ENCODE measurements around the gene APBB2. TPM values are rescaled to one million over a fixed set of nuclear protein-coding genes. Genes with fewer than 3 reads are reported as not detected.

Gene APBB2
- total and polyA plus RNA-seq, 9 donors, result 27.3 to 50.6 (median 36.8) TPM

- Histone ChIP-seq H3K4me3 (ENCODE audit: low read length) (no peak overlapping the region), H3K27me3 (ENCODE audit: control insufficient read depth, insufficient read depth, low read length) (no peaks in the 10 kb centered on the region), H3K27ac (ENCODE audit: low read length) (no peak overlapping the region), H3K9me3 (replicated peaks; ENCODE audit: control insufficient read depth, low read depth, low read length) (no peaks in the 10 kb centered on the region), H3K36me3 (ENCODE audit: control insufficient read depth, insufficient read depth, low read length) (peaks cover 28% of the 10 kb centered on the region), H3K4me1 (ENCODE audit: control insufficient read depth, insufficient read depth, low read length) (no peaks in the 10 kb centered on the region)
- peak; percentile 22 for DNase-seq
- WGBS (ENCODE audit: insufficient coverage), result no CpG with 5 or more reads among the region's 6 CpGs
Observed at GRCh38 chr4:40878548-40879055, 335.7 kb downstream of the APBB2 start.

- Histone ChIP-seq H3K27ac (ENCODE audit: low read length) (no peak overlapping the region), H3K4me3 (ENCODE audit: low read length) (no peak overlapping the region), H3K27me3 (ENCODE audit: control insufficient read depth, insufficient read depth, low read length) (no peaks in the 10 kb centered on the region), H3K9me3 (replicated peaks; ENCODE audit: control insufficient read depth, low read depth, low read length) (no peaks in the 10 kb centered on the region), H3K4me1 (ENCODE audit: control insufficient read depth, insufficient read depth, low read length) (no peaks in the 10 kb centered on the region), H3K36me3 (ENCODE audit: control insufficient read depth, insufficient read depth, low read length) (peaks cover 22% of the 10 kb centered on the region)
- 90% methylated on average over 2 of the region's 6 CpGs for WGBS (ENCODE audit: insufficient coverage)
- DNase-seq, result no peak
Observed at GRCh38 chr4:40877081-40877480, 337.3 kb downstream of the APBB2 start.

- H3K4me3 ChIP-seq (ENCODE audit: low read length), result no peak overlapping the region
Observed at GRCh38 chr4:40875507-40876150, 338.7 kb downstream of the APBB2 start.

GRCh38 chr4:40874901-40875300 lies 339.4 kb downstream of the APBB2 start:
- H3K9me3 ChIP-seq (replicated peaks; ENCODE audit: control insufficient read depth, low read depth, low read length), result no peaks in the 10 kb centered on the region
- H3K27ac ChIP-seq (ENCODE audit: low read length), result no peak overlapping the region
- H3K27me3 ChIP-seq (ENCODE audit: control insufficient read depth, insufficient read depth, low read length), result no peaks in the 10 kb centered on the region
- 63% methylated on average over 2 of the region's 3 CpGs for WGBS (ENCODE audit: insufficient coverage)
- peaks cover 11% of the 10 kb centered on the region for H3K36me3 ChIP-seq (ENCODE audit: control insufficient read depth, insufficient read depth, low read length)
- no peak overlapping the region for H3K4me3 ChIP-seq (ENCODE audit: low read length)
- no peak for DNase-seq
- no peaks in the 10 kb centered on the region for H3K4me1 ChIP-seq (ENCODE audit: control insufficient read depth, insufficient read depth, low read length)

More at GRCh38 chr4:40875507-40876150, 338.7 kb downstream of the APBB2 start:
- DNase-seq, result no peak
- no CpG with 5 or more reads among the region's 1 CpG for WGBS (ENCODE audit: insufficient coverage)
- Histone ChIP-seq H3K9me3 (replicated peaks; ENCODE audit: control insufficient read depth, low read depth, low read length) (no peaks in the 10 kb centered on the region), H3K27ac (ENCODE audit: low read length) (no peak overlapping the region), H3K4me1 (ENCODE audit: control insufficient read depth, insufficient read depth, low read length) (no peaks in the 10 kb centered on the region), H3K36me3 (ENCODE audit: control insufficient read depth, insufficient read depth, low read length) (peaks cover 16% of the 10 kb centered on the region), H3K27me3 (ENCODE audit: control insufficient read depth, insufficient read depth, low read length) (no peaks in the 10 kb centered on the region)

- no CpG with 5 or more reads among the region's 7 CpGs for WGBS (ENCODE audit: insufficient coverage)
- Histone ChIP-seq H3K4me3 (ENCODE audit: low read length) (no peak overlapping the region), H3K27me3 (ENCODE audit: control insufficient read depth, insufficient read depth, low read length) (no peaks in the 10 kb centered on the region), H3K36me3 (ENCODE audit: control insufficient read depth, insufficient read depth, low read length) (peaks cover 10% of the 10 kb centered on the region), H3K9me3 (replicated peaks; ENCODE audit: control insufficient read depth, low read depth, low read length) (no peaks in the 10 kb centered on the region), H3K27ac (ENCODE audit: low read length) (no peak overlapping the region), H3K4me1 (ENCODE audit: control insufficient read depth, insufficient read depth, low read length) (no peaks in the 10 kb centered on the region)
- DNase-seq, result no peak
Observed at GRCh38 chr4:40874331-40874730, 340.0 kb downstream of the APBB2 start.

GRCh38 chr4:40871695-40872250 lies 342.6 kb downstream of the APBB2 start:
- H3K4me1 ChIP-seq (ENCODE audit: control insufficient read depth, insufficient read depth, low read length), result no peaks in the 10 kb centered on the region
- no peaks in the 10 kb centered on the region for H3K9me3 ChIP-seq (replicated peaks; ENCODE audit: control insufficient read depth, low read depth, low read length)
- no peak overlapping the region for H3K4me3 ChIP-seq (ENCODE audit: low read length)
- no peak for DNase-seq
- WGBS (ENCODE audit: insufficient coverage), result 98% methylated on average over 4 of the region's 7 CpGs
- no peak overlapping the region for H3K27ac ChIP-seq (ENCODE audit: low read length)
- H3K36me3 ChIP-seq (ENCODE audit: control insufficient read depth, insufficient read depth, low read length), result peaks cover 9% of the 10 kb centered on the region
- no peaks in the 10 kb centered on the region for H3K27me3 ChIP-seq (ENCODE audit: control insufficient read depth, insufficient read depth, low read length)

- Histone ChIP-seq H3K9me3 (replicated peaks; ENCODE audit: control insufficient read depth, low read depth, low read length) (no peaks in the 10 kb centered on the region), H3K36me3 (ENCODE audit: control insufficient read depth, insufficient read depth, low read length) (peaks cover 9% of the 10 kb centered on the region), H3K4me1 (ENCODE audit: control insufficient read depth, insufficient read depth, low read length) (no peaks in the 10 kb centered on the region), H3K27ac (ENCODE audit: low read length) (no peak overlapping the region), H3K27me3 (ENCODE audit: control insufficient read depth, insufficient read depth, low read length) (no peaks in the 10 kb centered on the region), H3K4me3 (ENCODE audit: low read length) (no peak overlapping the region)
- no peak for DNase-seq
- 57% methylated on average over 2 of the region's 4 CpGs for WGBS (ENCODE audit: insufficient coverage)
Observed at GRCh38 chr4:40870150-40870549, 344.2 kb downstream of the APBB2 start.

GRCh38 chr4:40865696-40866095 lies 348.6 kb downstream of the APBB2 start:
- Histone ChIP-seq H3K27ac (ENCODE audit: low read length) (no peak overlapping the region), H3K36me3 (ENCODE audit: control insufficient read depth, insufficient read depth, low read length) (peaks cover 6% of the 10 kb centered on the region), H3K9me3 (replicated peaks; ENCODE audit: control insufficient read depth, low read depth, low read length) (no peaks in the 10 kb centered on the region), H3K27me3 (ENCODE audit: control insufficient read depth, insufficient read depth, low read length) (no peaks in the 10 kb centered on the region), H3K4me3 (ENCODE audit: low read length) (no peak overlapping the region), H3K4me1 (ENCODE audit: control insufficient read depth, insufficient read depth, low read length) (no peaks in the 10 kb centered on the region)
- WGBS (ENCODE audit: insufficient coverage), result 79% methylated on average over 7 of the region's 8 CpGs
- DNase-seq, result no peak

GRCh38 chr4:40864531-40864930 lies 349.8 kb downstream of the APBB2 start:
- DNase-seq, result no peak
- Histone ChIP-seq H3K4me1 (ENCODE audit: control insufficient read depth, insufficient read depth, low read length) (no peaks in the 10 kb centered on the region), H3K4me3 (ENCODE audit: low read length) (no peak overlapping the region), H3K9me3 (replicated peaks; ENCODE audit: control insufficient read depth, low read depth, low read length) (no peaks in the 10 kb centered on the region), H3K27ac (ENCODE audit: low read length) (no peak overlapping the region), H3K27me3 (ENCODE audit: control insufficient read depth, insufficient read depth, low read length) (no peaks in the 10 kb centered on the region), H3K36me3 (ENCODE audit: control insufficient read depth, insufficient read depth, low read length) (peaks cover 8% of the 10 kb centered on the region)
- 100% methylated on average over 1 of the region's 4 CpGs for WGBS (ENCODE audit: insufficient coverage)

- Histone ChIP-seq H3K4me1 (ENCODE audit: control insufficient read depth, insufficient read depth, low read length) (peaks cover 18% of the 10 kb centered on the region), H3K4me3 (ENCODE audit: low read length) (no peak overlapping the region), H3K9me3 (replicated peaks; ENCODE audit: control insufficient read depth, low read depth, low read length) (no peaks in the 10 kb centered on the region), H3K27ac (ENCODE audit: low read length) (no peak overlapping the region), H3K36me3 (ENCODE audit: control insufficient read depth, insufficient read depth, low read length) (peaks cover 10% of the 10 kb centered on the region), H3K27me3 (ENCODE audit: control insufficient read depth, insufficient read depth, low read length) (peaks cover 3% of the 10 kb centered on the region)
- peak; percentile 55 for DNase-seq
- WGBS (ENCODE audit: insufficient coverage), result 100% methylated on average over 1 of the region's 2 CpGs
Observed at GRCh38 chr4:40858962-40859361, 355.4 kb downstream of the APBB2 start.

All from muscle of leg (tissue), 11 donors.